ENCODE data around the gene TAF1.
"Not testable (repeated sequence)": the region's sequence is repeated elsewhere in the genome, so short reads cannot be mapped to it uniquely, and the experiment has no call there.

The TAF1 gene

DNA sequence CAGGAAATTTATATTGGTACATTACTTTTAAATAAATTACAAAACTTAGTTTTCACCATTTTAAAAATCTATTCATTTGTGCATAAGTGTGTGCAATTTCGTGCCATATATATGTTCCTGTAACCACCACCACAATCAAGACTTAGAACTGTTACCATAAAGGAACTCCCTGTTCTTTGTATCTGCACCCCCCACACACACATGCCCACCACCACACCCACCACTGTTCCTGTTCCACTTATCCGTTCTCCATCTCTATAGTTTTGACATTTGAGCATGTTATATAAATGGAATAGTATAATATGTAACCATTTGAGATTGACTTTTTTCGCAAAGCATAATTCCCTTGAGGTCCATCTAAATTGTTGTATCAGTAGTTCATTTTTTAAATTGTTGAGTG, 73.7 kb downstream of the TAF1 start:
- no peak for DNase-seq

DNA sequence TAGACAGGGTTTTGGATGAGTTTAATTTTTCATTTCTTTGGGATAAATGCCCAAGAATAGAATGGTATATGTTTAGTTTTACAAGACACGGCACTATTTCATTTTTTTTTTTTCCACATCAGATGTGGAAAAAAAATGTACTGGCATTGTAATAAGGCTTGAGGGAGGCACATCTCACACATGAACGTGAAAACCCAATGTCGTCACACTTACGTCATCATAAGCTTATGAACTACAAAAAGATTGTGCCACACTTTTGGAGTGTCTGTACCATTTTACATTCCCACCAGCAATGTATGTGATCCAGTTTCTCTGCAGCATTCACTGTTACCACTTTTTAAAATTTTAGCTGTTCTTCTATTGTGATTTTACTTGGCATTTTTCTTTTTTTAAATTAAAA, 74.2 kb downstream of the TAF1 start:
- no peak for DNase-seq

DNA sequence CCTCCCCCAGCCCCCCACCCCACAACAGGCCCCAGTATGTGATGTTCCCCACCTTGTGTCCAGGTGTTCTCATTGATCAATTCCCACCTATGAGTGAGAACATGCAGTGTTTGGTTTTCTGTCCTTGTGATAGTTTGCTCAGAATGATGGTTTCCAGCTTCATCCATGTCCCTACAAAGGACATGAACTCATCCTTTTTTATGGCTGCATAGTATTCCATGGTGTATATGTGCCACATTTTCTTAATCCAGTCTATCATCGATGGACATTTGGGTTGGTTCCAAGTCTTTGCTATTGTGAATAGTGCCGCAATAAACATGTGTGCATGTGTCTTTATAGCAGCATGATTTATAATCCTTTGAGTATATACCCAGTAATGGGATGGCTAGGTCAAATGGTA, 75.7 kb downstream of the TAF1 start:
- not testable (repeated sequence) for DNase-seq

DNA sequence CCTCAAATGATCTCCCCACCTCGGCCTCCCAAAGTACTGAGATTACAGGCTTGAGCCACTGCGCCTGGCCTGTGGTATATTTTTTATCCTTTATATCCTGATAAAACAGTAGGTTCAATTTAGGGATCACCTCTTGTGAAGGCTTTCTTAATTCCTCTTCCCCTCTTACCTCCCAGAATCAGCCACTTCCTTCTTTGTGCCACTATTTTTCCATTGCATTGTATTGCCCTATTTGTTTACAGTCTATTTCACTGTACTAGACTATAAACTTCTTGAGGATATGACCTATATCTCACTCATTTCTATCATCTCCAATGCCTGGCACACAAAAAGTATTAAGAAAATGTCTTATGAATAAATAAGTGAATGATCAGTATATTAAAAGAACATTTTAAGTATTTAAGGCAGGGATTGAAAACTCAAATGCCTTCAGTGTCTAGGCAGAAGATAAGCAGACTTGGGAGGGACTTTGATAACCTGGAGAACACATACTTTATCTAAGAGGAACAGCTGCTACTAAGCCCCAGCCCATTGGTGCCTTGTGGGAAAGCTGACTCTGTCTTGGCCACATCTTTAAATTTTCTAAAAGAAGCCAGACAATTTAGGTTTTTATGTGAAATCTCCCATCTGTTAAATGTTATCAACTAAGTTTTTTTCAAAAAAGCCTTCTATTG, 84.4 kb downstream of the TAF1 start:
- DNase-seq: no peak

DNA sequence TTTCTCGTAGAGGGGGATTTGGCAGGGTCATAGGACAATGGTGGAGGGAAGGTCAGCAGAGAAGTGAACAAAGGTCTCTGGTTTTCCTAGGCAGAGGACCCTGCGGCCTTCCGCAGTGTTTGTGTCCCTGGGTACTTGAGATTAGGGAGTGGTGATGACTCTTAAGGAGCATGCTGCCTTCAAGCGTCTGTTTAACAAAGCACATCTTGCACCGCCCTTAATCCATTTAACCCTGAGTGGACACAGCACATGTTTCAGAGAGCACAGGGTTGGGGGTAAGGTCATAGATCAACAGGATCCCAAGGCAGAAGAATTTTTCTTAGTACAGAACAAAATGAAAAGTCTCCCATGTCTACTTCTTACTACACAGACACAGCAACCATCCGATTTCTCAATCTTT, 85.4 kb downstream of the TAF1 start:
- not testable (repeated sequence) for DNase-seq

DNA sequence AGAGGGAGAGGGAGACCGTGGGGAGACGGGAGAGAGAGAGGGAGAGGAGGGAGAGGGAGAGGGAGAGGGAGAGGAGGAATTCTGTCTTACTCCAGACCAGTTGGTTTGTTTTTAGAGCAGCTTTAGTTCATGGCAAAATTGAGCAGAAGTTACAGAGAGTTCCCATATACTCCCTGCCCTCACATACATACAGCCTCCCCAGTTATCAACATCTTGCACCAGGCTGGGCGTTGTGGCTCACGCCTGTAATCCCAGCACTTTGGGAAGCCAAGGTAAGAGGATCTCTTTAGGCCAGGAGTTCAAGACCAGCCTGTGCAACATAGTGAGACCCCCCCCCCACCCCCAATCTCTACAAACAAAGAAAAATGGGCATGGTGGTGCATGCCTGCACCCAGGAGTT, 86.9 kb downstream of the TAF1 start:
- no peak for DNase-seq

DNA sequence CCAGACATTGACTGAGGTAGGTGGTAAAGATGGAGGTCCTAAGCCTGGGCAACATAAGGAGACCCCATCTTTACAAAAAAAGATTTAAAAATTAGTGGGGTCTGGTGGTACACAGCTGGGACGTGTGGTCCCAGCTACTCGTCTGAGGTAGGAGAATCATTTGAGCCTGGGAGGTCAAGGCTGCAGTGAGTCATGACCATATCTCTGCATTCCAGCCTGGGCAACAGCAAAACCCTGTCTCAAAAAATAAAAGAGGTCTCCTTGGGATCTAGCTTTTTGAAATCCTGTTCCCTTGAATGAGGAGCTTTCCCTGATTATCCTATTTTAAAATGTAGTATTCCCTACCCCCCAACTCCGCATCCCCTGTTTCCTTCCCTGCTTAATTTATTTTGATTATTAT, 88.1 kb downstream of the TAF1 start:
- DNase-seq: no peak

DNA sequence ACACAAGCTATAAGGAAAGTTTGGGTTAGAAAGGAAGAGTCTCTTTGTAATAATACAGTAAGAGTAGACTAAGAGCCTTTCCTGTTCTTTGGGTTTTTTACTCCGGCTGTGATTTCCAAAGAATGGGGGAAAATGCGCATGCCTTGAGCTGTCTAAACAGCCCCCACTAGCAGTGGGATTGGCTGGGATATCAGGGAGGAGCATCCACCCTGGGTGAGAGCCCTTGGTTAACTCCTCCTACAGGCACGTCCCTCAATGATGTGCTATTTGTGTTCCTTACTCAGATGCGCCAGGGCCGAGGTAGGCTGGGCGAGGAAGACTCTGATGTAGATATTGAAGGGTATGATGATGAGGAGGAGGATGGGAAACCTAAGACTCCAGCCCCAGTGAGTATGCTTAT, 92.7 kb downstream of the TAF1 start:
- DNase-seq: no peak

DNA sequence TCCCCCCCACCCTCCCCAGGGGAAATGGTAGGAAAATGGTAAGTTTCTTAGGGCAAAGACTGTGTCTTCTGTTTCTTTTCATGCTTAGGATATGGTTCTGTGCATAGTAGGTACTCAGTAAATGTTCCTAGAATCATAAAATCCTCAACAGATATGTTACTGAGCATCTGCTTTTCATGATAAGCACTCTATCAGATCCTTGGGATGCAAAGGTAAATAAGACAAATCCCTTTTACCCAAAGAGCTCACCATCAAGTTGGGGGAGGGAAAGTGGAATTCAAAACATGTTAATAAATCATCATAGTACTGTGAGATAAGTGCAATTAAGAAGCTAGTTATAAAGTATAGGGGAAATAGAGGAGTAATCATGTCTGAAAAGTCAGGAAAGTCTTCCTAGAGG, 98.8 kb downstream of the TAF1 start:
- no peak for DNase-seq

DNA sequence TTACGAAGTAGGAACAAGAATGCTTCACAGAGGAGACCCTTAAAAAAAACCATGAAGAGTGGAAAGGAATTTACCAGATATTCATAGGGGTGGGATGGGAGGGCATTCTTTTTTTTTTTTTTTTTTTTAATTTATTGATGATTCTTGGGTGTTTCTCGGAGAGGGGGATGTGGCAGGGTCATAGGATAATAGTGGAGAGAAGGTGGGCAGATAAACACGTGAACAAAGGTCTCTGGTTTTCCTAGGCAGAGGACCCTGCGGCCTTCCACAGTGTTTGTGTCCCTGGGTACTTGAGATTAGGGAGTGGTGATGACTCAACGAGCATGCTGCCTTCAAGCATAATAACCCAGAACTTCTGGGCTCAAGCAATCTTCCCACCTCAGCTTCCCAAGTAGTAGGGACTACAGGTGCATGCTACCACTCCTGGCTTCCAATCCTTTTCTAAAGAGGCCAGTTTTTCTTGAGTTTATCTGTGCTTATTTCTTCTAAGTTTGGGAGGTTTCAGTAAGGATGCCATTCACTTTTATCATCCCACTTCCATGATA, 100.9 kb downstream of the TAF1 start:
- DNase-seq: no peak

DNA sequence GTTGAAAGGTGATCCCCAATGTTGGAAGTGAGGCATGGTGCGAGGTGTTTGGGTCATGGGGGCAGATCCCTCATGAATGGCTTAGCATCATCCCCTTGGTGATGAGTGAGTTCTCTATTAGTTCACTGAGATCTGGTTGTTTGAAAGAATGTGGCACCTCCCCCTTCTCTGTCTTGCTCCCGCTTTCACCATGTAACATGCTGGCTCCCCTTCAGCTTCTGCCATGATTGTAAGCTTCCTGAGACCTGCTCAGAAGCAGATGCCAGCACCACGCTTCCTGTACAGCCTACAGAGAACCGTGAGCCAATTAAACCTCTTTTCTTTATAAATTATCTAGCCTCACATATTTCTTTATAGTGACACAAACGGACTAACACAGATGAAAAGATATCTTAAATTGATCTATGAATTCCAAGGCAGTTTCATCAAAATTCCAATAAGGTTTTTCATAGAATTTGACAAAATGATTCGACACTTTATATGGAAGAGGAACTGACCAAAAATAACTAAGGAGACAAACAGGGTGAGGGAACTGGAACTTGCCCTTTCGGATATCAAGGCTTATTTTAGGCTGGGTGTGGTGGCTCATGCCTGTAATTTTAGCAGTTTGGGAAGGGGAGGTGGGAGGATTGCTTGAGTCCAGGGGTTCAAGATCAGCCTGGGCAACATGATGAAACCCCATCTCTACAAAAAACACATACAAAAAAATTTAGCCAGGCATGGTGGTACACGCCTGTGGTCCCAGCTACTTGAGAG, 109.8 kb downstream of the TAF1 start:
- DNase-seq: no peak

DNA sequence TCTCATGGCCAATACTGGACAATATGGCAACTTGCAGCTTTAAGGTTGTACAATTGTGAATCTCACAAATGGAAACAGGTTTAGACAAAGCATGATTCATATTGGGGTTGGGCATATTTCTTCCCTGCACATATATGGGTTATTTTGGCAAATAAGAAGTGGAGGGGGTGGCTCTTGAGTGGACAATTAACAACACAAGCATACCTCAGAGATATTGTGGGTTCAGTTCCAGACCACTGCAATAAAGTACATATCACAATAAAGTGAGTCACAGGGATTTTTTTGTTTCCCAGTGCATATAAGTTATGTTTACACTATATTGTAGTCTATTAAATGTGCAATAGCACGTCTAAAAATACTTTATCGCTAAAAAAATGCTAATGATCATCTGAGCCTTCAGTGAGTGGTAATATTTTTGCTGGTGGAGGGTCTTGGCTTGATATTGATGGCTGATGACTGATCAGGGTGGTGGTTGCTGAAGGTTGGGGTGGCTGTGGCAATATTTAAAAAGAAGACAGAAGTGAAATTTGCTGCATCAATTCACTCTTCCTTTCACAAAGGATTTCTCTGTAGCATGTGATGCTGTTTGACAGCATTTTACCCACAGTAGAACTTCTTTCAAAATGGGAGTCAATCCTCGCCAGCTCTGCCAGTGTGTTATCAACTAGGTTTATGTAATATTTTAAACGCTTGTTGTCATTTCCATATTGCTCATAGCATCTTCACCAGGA, 116.2 kb downstream of the TAF1 start:
- DNase-seq: no peak

DNA sequence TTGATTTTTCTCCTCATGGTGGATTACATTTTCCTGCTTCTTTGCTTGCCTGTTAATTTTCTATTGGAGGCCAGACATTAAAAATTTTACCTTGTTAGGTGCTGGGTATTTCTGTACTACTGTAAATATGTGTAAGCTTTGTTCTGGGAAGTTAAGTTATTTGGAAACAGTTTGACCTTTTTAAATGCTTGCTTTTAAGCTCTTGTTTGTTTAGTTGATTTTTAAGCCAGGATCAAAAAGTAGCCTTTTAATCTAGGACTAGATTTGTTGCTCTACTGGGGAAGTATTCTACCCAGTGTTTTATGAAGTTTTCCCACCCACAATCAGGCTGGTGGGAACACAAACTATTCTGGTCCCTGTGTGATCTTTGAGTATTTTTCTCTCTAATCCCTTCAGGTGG, 121.7 kb downstream of the TAF1 start:
- no peak for DNase-seq

DNA sequence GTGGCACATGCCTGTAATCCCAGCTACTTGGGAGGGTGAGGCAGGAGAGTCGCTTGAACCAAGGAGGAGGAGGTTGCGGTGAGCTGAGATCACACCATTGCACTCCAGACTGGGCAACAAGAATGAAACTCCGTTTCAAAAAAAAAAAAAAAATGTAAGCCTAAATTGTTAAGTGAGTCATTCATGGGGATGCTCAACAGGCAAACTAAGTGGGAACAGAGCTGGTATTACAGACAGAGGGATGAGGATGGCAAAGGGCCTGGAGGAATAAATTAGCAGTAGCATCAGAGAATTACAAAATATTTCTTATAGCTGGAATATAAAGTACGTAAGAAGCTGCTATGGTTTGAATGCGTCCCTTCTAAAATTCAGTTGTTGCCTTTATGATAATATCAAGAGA, 123.4 kb downstream of the TAF1 start:
- DNase-seq: no peak

DNA sequence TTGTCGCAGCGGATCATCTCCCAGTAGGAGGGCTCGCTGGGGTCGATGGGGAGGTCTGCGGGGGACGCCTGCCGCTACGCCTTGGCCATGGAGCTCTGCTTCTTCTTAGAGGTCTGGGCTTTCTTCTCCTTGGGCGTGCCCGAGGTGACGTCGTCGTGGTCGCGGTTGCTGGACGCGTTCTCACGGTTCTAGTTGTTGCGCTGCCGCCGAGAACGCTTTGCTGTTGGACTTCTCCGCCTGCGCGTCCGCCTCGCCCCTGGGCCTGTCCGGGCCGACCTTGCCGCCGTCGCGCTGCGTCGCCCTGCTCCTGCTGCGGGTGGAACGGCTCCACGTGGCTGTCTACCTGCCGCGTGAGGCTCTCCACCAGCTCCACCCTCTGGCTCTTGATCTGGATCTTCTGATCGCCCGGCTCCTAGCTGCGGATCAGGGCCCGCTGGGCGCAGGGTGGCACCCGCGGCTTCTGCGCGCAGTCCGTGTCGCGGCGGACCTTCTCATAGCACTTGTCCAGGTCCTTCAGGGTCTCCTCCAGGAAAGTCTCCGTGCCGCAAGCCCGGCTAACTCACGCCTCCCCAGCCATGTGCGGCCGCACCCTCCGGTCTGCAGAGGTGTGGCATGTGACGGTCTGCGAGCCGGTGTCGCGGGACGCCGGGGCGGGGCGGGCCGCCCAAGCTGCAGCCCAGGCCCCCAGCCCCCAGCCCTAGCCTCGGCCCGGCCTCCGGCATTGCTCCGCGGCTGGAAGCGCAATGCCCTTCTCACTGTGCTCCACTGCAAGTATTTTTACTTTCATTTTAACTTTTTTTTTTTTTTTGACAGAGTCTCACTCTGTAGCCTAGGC, 126.3 kb downstream of the TAF1 start:
- DNase-seq: peak; percentile 42

DNA sequence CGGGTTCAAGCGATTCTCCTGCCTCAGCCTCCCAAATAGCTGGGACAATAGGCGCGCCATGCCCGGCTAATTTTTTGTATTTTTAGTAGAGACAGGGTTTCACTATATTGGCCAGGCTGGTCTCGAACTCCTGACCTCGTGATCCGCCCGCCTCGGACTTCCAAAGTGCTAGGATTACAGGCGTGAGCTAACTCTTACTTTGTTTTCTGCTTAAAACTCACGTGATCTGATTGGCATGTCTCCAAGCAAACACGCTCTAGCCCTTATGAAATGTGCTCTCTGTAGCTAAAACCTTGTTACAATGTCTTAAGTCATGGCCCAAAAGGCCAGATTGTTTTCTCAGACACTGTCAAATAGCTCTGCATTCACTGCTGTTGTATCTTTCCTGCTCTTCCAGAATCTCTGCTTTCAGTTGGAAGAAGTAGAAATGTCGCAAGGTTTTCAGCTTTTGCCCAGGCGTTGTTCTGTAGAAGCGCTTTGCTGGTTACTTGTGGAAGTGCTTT, 127.0 kb downstream of the TAF1 start:
- DNase-seq: no peak

DNA sequence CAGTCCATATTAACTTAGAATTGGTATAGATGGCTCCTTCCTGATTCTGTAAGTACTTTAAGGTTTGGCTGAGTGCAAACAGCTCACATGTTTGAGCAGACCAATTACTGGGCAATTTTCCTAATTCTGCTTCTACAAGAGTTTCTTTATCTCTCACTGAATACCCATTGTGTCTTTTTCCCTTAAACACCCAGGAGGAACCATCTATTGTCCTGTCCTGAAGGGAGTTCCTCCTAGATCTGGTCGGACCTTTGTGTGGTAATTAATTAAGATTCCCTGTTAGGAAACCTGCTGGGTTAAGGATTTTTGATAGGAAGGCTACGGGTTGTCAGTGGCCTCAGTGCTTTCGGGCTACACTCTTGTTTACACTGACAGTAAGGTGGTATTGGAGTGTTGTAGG, 129.8 kb downstream of the TAF1 start:
- DNase-seq: not testable (repeated sequence)

DNA sequence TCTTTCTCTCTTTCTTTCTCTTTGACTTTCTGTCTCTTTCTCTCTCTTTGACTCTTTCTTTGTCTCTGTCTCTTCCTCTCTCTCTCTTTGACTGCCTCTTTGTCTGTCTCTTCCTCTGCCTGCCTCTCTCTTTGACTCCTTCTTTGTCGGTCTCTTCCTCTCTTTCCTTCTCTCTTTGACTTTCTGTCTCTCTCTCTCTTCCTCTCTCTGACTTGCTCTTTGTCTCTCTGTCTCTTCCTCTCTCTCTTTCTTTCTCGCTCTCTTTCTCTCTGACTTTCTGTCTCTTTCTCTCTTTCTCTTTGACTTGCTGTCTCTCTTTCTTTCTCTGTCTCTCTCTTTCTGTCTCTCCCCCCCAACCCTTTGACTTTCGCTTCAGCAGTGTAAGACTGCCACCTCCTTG, 130.3 kb downstream of the TAF1 start:
- DNase-seq: no peak

DNA sequence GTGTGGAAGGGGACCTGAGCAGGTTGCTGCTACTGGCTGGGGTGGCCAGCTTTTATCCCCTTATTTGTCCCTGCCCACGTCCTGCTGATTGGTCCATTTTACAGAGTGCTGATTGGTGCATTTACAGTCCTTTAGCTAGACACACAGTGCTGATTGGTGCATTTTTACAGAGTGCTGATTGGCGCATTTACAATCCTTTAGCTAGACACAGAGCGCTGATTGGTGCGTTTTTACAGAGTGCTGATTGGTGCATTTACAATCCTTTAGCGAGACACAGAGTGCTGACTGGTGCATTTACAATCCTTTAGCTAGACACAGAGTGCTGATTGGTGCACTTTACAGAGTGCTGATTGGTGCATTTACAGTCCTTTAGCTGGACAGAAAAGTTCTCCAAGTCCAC, 135.9 kb downstream of the TAF1 start:
- not testable (repeated sequence) for DNase-seq

DNA sequence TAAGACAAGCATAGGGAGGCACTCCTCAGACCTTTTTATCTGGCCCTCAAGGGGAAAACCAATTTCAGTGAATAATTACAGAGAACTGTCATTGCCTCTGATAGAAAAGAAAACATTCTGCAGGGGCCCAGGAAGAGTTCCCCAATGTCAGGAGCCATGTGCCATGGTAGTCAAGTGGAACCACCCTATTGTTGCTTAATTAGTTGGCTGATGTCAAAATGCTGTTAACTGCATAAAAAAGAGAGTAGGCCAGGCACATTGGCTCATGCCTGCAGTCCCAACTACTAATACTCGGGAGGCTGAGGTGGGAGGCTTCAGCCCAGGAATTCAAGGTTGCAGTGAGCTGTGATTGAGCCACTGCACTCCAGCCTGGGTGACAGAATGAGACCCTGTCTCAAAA, 138.2 kb downstream of the TAF1 start:
- DNase-seq: no peak

DNA sequence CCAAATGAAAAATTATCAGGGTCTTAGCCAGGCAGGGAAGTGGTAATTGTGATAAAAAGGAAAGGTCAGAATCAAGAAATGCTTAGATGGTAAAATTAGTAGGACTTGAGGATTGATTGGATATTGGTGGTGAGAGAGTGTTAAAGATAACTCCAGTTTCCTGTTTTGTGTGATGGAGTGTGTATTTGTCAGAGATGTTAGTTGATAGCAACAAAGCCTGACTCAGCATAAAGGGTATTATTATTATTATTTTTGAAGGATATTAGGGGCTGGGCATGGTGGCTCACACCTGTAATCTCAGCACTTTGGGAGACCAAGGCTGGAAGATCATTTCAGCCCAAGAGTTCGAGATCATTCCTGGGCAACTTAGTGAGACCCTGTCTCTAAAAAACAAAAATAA, 143.1 kb downstream of the TAF1 start:
- no peak for DNase-seq

DNA sequence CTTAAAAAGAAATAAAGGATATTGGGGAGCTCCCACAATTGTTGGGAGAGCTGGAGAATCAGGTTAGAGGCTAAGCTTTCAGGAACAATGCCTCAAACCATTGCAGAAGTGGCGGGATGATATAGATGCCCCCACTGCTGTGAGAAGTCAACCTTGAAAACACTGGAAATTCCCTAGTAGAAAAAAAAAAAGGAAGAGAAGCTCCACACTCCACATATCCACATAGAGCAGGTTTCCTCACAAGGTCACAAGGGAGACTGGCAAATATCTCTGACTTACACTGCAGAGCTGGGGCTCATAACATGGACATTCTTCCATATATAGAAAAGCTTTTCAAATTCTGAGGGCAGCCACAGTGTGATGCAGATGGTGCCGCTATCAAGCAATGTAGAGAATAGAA, 144.0 kb downstream of the TAF1 start:
- no peak for DNase-seq

DNA sequence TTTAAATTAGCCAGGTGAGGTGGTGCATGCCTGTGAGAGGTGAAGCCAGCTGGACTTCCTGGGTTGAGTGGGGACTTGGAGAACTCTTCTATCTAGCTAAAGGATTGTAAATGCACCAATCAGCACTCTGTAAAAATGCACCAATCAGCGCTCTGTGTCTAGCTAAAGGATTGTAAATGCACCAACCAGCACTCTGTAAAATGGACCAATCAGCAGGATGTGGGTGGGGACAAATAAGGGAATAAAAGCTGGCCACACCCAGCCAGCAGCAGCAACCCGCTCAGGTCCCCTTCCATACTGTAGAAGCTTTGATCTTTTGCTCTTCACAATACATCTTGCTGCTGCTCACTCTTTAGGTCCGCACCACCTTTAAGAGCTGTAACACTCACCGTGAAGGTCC, 147.6 kb downstream of the TAF1 start:
- not testable (repeated sequence) for DNase-seq

Measured in activated naive CD4-positive, alpha-beta T cell treated with Interleukin-2 at 50 U/mL for 16 hours (primary cell).